H1 (cell line): Measurements from ENCODE around the gene TXNL4B. TPM values are rescaled to one million over a fixed set of nuclear protein-coding genes. Genes with fewer than 3 reads are reported as not detected.

Experiments
- CTCF ChIA-PET: fragments of 300-600 bp; sonication (Branson Sonifier 250); formaldehyde crosslinking; loops from one replicate; lab custom pipeline; 2021; ENCODE audit not compliant: partially characterized antibody; lab: Charles Lee
- POLR2A ChIA-PET: fragments of 300-600 bp; sonication (Branson Sonifier 250); formaldehyde crosslinking; loops from one replicate; lab custom pipeline; 2021; ENCODE audit warnings: inconsistent platforms; ENCODE audit not compliant: partially characterized antibody; lab: Charles Lee
- DNase-seq, 2 experiments: peaks; one replicate each; pipeline versions ENCODE4 v3.0.0 to v3.0.0-alpha.2; 2010 to 2022; ENCODE audit warnings: low spot score in 2 of 2, low read depth in 1 of 2, mixed read lengths in 1 of 2
- FAIRE-seq: peaks from 2 replicates; lab custom pipeline; 2011; peaks lifted over from hg19 to GRCh38; lab: Jason Lieb, UNC
- H2AFZ ChIP-seq: 2 replicates; pipeline ENCODE4 v1.8.1; 2012; ENCODE audit warnings: low read length, inconsistent platforms
- H2AK5ac ChIP-seq: 2 replicates; pipeline ENCODE4 v1.6.1; 2013; ENCODE audit warnings: low read depth, low read length
- H2BK120ac ChIP-seq: replicated peaks from 2 replicates; pipeline ENCODE3; 2013; ENCODE audit warnings: low read depth, low read length, inconsistent platforms
- H2BK12ac ChIP-seq: 2 replicates; pipeline ENCODE4 v1.6.1; 2013; ENCODE audit warnings: low read depth, low read length
- H2BK15ac ChIP-seq: 2 replicates; pipeline ENCODE4 v1.6.1; 2013; ENCODE audit warnings: low read length
- H2BK20ac ChIP-seq: 2 replicates; pipeline ENCODE4 v1.6.1; 2013; ENCODE audit warnings: low read length
- H2BK5ac ChIP-seq: 2 replicates; pipeline ENCODE4 v1.6.1; 2013; ENCODE audit warnings: low read depth, low read length
- H3K14ac ChIP-seq: 2 replicates; pipeline ENCODE4 v1.6.1; 2013; ENCODE audit warnings: inconsistent platforms; ENCODE audit not compliant: insufficient read length
- H3K18ac ChIP-seq: 2 replicates; pipeline ENCODE4 v1.6.1; 2013; ENCODE audit warnings: low read length; ENCODE audit errors: extremely low read depth
- H3K23ac ChIP-seq: 2 replicates; pipeline ENCODE4 v1.6.1; 2013; ENCODE audit warnings: inconsistent platforms; ENCODE audit not compliant: insufficient read length
- H3K23me2 ChIP-seq: 2 replicates; pipeline ENCODE4 v1.6.1; 2013; ENCODE audit warnings: low read depth, low read length
- H3K27ac ChIP-seq: 2 replicates; pipeline ENCODE4 v1.6.1; 2011; ENCODE audit warnings: low read depth, low read length, inconsistent platforms
- H3K27me3 ChIP-seq, 4 experiments: replicated peaks in 1 of 4; 1 replicate in 1 of 4; 2 replicates in 3 of 4; pipeline versions ENCODE4 v1.6.1 to v1.8.1; 2011 to 2013; ENCODE audit warnings: low read length in 3 of 4, mild to moderate bottlenecking in 3 of 4, inconsistent platforms in 2 of 4, mixed read lengths in 2 of 4, moderate library complexity in 1 of 4; ENCODE audit not compliant: control insufficient read depth in 3 of 4, insufficient read depth in 3 of 4; ENCODE audit errors: extremely low read depth in 1 of 4
- H3K36me3 ChIP-seq, 4 experiments: 2 replicates each; pipeline versions ENCODE4 v1.6.1 to v1.8.1; 2011 to 2013; ENCODE audit warnings: mild to moderate bottlenecking in 4 of 4, low read length in 3 of 4, moderate library complexity in 2 of 4, control low read depth in 1 of 4, inconsistent platforms in 1 of 4; ENCODE audit not compliant: insufficient read depth in 4 of 4, control insufficient read depth in 2 of 4
- H3K4ac ChIP-seq: replicated peaks from 2 replicates; pipeline ENCODE3; 2013; ENCODE audit warnings: low read length, low read depth, mixed read lengths, inconsistent platforms; ENCODE audit not compliant: insufficient read length
- H3K4me1 ChIP-seq, 4 experiments: replicated peaks in 1 of 4; 1 replicate in 1 of 4; 2 replicates in 3 of 4; pipeline versions ENCODE4 v1.6.1 to v1.8.1; 2011 to 2013; ENCODE audit warnings: low read length in 3 of 4, inconsistent platforms in 2 of 4, mixed read lengths in 1 of 4; ENCODE audit not compliant: insufficient read depth in 4 of 4, control insufficient read depth in 3 of 4
- H3K4me2 ChIP-seq, 2 experiments: 2 replicates each; pipeline versions ENCODE4 v1.6.1 to v1.8.1; 2011 to 2013; ENCODE audit warnings: low read depth in 2 of 2, low read length in 2 of 2, control low read depth in 1 of 2, inconsistent platforms in 1 of 2, mild to moderate bottlenecking in 1 of 2; ENCODE audit not compliant: insufficient read depth in 1 of 2
- H3K4me3 ChIP-seq, 4 experiments: fragments of 200-600, 300-600 bp in 1 of 4; sonication (generic), shearing (Covaris generic), sonication (Bioruptor Twin) in 1 of 4; 2 replicates each; pipeline versions ENCODE4 v1.5.1 to v1.8.1; 2011 to 2016; ENCODE audit warnings: low read length in 4 of 4, low read depth in 3 of 4, control low read depth in 2 of 4, inconsistent platforms in 2 of 4, mild to moderate bottlenecking in 2 of 4, mixed read lengths in 1 of 4, moderate library complexity in 1 of 4; ENCODE audit not compliant: insufficient read depth in 2 of 4; ENCODE audit errors: extremely low read depth in 1 of 4
- H3K56ac ChIP-seq: replicated peaks from 2 replicates; pipeline ENCODE3; 2013; ENCODE audit warnings: low read depth, mild to moderate bottlenecking, mixed read lengths, low read length, inconsistent platforms; ENCODE audit not compliant: insufficient read length
- H3K79me1 ChIP-seq: 2 replicates; pipeline ENCODE4 v1.6.1; 2013; ENCODE audit warnings: low read depth, low read length, control low read depth
- H3K79me2 ChIP-seq, 2 experiments: 2 replicates each; pipeline versions ENCODE4 v1.6.1 to v1.8.1; 2012 to 2013; ENCODE audit warnings: low read length in 2 of 2, mild to moderate bottlenecking in 2 of 2, inconsistent platforms in 1 of 2; ENCODE audit not compliant: insufficient read depth in 2 of 2, control insufficient read depth in 1 of 2
- H3K9ac ChIP-seq, 4 experiments: replicated peaks in 1 of 4; 1 replicate in 1 of 4; 2 replicates in 3 of 4; pipeline versions ENCODE4 v1.6.1 to v1.8.1; 2011 to 2013; ENCODE audit warnings: low read depth in 3 of 4, low read length in 3 of 4, control low read depth in 2 of 4, mild to moderate bottlenecking in 2 of 4, moderate library complexity in 2 of 4, inconsistent platforms in 1 of 4; ENCODE audit errors: extremely low read depth in 1 of 4
- H3K9me3 ChIP-seq, 2 experiments: 2 replicates each; pipeline versions ENCODE4 v1.6.1 to v1.8.1; 2012 to 2013; ENCODE audit warnings: mild to moderate bottlenecking in 2 of 2, moderate library complexity in 2 of 2, control low read depth in 1 of 2, inconsistent platforms in 1 of 2, low read depth in 1 of 2, low read length in 1 of 2, mixed read lengths in 1 of 2; ENCODE audit not compliant: insufficient read depth in 2 of 2
- H4K20me1 ChIP-seq, 2 experiments: replicated peaks in 1 of 2; 2 replicates each; pipeline versions ENCODE3 to v1.8.1; 2011 to 2013; ENCODE audit warnings: inconsistent platforms in 2 of 2, low read length in 2 of 2, mild to moderate bottlenecking in 1 of 2; ENCODE audit not compliant: insufficient read depth in 2 of 2, control insufficient read depth in 1 of 2
- H4K5ac ChIP-seq: 2 replicates; pipeline ENCODE4 v1.6.1; 2013; ENCODE audit warnings: low read length, low read depth, mixed read lengths, inconsistent platforms; ENCODE audit not compliant: insufficient read length
- H4K8ac ChIP-seq: 2 replicates; pipeline ENCODE4 v1.8.0; 2013; ENCODE audit warnings: mild to moderate bottlenecking, moderate library complexity, low read length, inconsistent platforms; ENCODE audit not compliant: insufficient read depth; ENCODE audit errors: extremely low read depth
- H4K91ac ChIP-seq: replicated peaks from 2 replicates; pipeline ENCODE3; 2013; ENCODE audit warnings: low read length, mixed read lengths, inconsistent platforms; ENCODE audit not compliant: insufficient read length
- CHD1 ChIP-seq: IDR thresholded peaks from 2 replicates; pipeline ENCODE4 v1.6.1; 2012; ENCODE audit warnings: low read depth, low read length, improper control_type of control experiment
- CTBP2 ChIP-seq: IDR thresholded peaks from 2 replicates; pipeline ENCODE4 v1.7.0; 2011; ENCODE audit warnings: borderline replicate concordance, mild to moderate bottlenecking, moderate library complexity, mixed read lengths, low read length; ENCODE audit not compliant: insufficient read depth, insufficient read length
- POLR2AphosphoS5 ChIP-seq: IDR thresholded peaks from 2 replicates; pipeline ENCODE4 v1.6.1; 2011; ENCODE audit warnings: low read depth, low read length
- POU5F1 ChIP-seq: IDR thresholded peaks from 2 replicates; pipeline ENCODE4 v1.6.1; 2011; ENCODE audit warnings: low read depth, mild to moderate bottlenecking, low read length, moderate library complexity
- RFX5 ChIP-seq: IDR thresholded peaks from 2 replicates; pipeline ENCODE4 v1.6.1; 2011; ENCODE audit warnings: low read depth, low read length, improper control_type of control experiment, borderline replicate concordance
- SP2 ChIP-seq: IDR thresholded peaks from 2 replicates; pipeline ENCODE4 v1.6.1; 2012; ENCODE audit warnings: mild to moderate bottlenecking, low read length, inconsistent platforms
- WGBS, 2 experiments: shearing (Covaris generic) in 1 of 2; methylation state at CpG; one replicate each; pipeline versions ENCODE4 v1.1.6 to v1.1.7; 2013 to 2015; ENCODE audit warnings: low lambda C conversion rate in 2 of 2, mixed read lengths in 2 of 2, inconsistent platforms in 1 of 2, low coverage in 1 of 2, missing lambda C conversion rate in 1 of 2; ENCODE audit not compliant: insufficient replicate concordance in 2 of 2, insufficient coverage in 1 of 2, insufficient read length in 1 of 2; ENCODE audit errors: extremely low coverage in 1 of 2, missing lambda C conversion rate in 1 of 2; 5-methylcytosine and 5-hydroxymethylcytosine counted together
- polyA plus RNA-seq, 7 experiments: library from polyadenylated mRNA; depleted of rRNA in 3 of 7; stranded (reverse) in 5 of 7; unstranded in 2 of 7; fragments of >200 nt in 5 of 7; fragments of 200-250 nt in 2 of 7; gene quantifications; 1 replicate in 5 of 7; 2 replicates in 1 of 7; 4 replicates in 1 of 7; pipeline versions ENCODE4 v1.2.1 to v1.2.3, GENCODE V29; 2011 to 2013; ENCODE audit warnings: missing spikeins in 2 of 7, mixed read lengths in 2 of 7
- total RNA-seq: library from RNA; stranded (reverse); fragmentation: NEBNext Ultra II Directional; extraction: Animal tissue kit (Norgen Biotek cat#: 25700); gene quantifications from 2 replicates; pipeline ENCODE4 v1.2.1, GENCODE V29; 2021

Gene TXNL4B
- total and polyA plus RNA-seq, 2 of the 8 experiments (the other 6 are each of a cell fraction or from before 2014, with no cell fraction given), result 6.7 to 10.6 TPM

DNA sequence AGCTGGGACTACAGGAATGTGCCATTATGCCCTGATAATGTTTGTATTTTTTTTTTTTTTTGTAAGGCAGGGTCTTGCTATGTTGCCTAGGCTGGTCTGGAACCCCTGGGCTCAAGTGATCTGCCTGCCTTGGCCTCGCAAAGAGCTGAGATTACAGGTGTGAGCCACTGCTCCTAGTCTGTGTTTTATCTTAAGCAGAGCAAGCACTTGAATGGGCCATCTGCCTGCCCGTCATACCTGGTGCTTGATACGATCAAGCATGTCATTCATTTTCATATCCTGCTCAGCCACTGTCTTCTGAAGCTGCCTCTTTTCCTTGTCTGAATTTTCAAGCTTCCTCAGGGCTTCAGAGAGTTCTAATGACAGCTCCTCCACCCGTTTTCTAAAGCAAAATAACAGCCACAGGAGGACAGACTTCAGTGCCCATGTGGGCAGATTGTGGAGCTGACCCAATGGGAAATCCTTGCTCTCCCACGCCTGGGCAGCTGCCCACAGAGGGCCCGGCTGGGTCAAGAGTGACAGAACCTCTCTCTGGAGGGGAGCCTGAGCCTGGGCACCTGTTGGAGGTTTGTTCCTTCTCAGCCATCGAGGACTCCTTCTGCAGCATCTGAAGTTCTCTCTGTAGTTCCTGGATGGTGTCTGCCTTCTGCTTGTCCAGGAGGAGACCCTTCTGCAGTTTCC is 36.7 kb upstream of the TXNL4B start:
- DNase-seq (no peak), FAIRE-seq (no peak)
- Histone ChIP-seq H3K14ac (no peak overlapping the region), H3K79me1 (no peaks in the 10 kb centered on the region), H2BK5ac (0 out of 2 replicates have a peak overlapping the region, but pooled peaks have one; percentile 19), H2AFZ (no peak overlapping the region), H3K36me3 (no peaks in the 10 kb centered on the region), H2AK5ac (no peak overlapping the region), H3K23me2 (no peaks in the 10 kb centered on the region), H4K5ac (no peak overlapping the region), H3K27ac (no peak overlapping the region), H3K4me3 (no peak overlapping the region), H2BK12ac (no peak overlapping the region), H2BK120ac (no peak overlapping the region), H4K20me1 (no peaks in the 10 kb centered on the region), H3K56ac (no peak overlapping the region), H3K9me3 (no peaks in the 10 kb centered on the region), H3K79me2 (no peaks in the 10 kb centered on the region), H4K8ac (no peak overlapping the region), H4K91ac (no peak overlapping the region), H3K27me3 (no peaks in the 10 kb centered on the region), H3K4me2 (no peak overlapping the region), H3K4ac (no peak overlapping the region), H3K18ac (no peak overlapping the region), H3K23ac (no peak overlapping the region), H2BK15ac (no peak overlapping the region), H3K4me1 (peaks cover 0 to 7% (median 0%) of the 10 kb centered on the region in 4 experiments; a peak in 2 of 7 replicates), H2BK20ac (no peak overlapping the region), H3K9ac (no peak overlapping the region)
- CTCF ChIA-PET, result interaction anchor here (0.6 to 2.7 kb wide), 12 partner anchors 9 to 345 kb away, joined by 3 to 13 read pairs (median 3); no protein-coding TSS in a partner anchor
- TF ChIP-seq POU5F1 (no peak), SP2 (no peak), RFX5 (no peak), CHD1 (no peak), CTBP2 (no peak), POLR2AphosphoS5 (no peak)
- WGBS, 2 experiments, result 86% methylated on average over 7 of the region's 7 CpGs; no CpG with 5 or more reads in 1 of the 2 experiments
- POLR2A ChIA-PET, result no interaction called here
